HG03066 (cell line): ENCODE results near the gene LRRC75B.
"Not testable (repeated sequence)": the region's sequence is repeated elsewhere in the genome, so short reads cannot be mapped to it uniquely, and the experiment has no call there.

Experiments
- ATAC-seq: cut with Tn5 transposase; IDR thresholded peaks from one replicate; pipeline ENCODE4 v1.9.1; 2021; ENCODE audit warnings: low read depth; ENCODE audit not compliant: unreplicated experiment

The LRRC75B gene

GRCh38 chr22:24602847-24603769, 10.2 kb upstream of the LRRC75B start, which contains the start of gene GGT1:
Gene GGT1, plus strand, starts transcription at chr22:24603193. Its CDS starts 7,889 bp downstream, at chr22:24611082.
- not testable (repeated sequence) for ATAC-seq

- ATAC-seq: not testable (repeated sequence)
These were observed 9.4 kb upstream of the LRRC75B start for GRCh38 chr22:24602105-24602749.

- ATAC-seq: no peak
These were observed 8.6 kb upstream of the LRRC75B start for GRCh38 chr22:24601217-24602104.

- not testable (repeated sequence) for ATAC-seq
These were observed 7.3 kb upstream of the LRRC75B start for GRCh38 chr22:24599958-24600715.

DNA sequence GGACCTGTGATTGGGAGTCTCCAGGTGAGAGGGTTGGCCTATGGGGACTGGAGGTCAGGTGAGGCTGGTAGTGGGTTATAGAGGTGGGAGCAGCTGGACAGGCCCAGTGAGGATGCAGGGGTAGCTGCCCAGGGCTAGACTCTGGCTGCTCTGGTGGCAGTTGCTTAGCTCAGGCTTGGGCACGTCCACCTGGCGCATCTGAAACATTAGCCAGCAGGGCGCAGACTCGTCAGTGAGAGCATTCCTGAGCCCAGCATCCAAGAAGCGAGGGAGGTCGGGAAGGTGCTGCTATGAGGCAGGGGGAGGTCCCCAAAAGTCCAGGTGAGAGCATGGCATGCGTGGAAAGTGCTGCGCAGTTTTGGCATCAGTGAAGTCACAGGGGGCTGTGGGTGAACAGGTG, 6.6 kb upstream of the LRRC75B start:
- no peak for ATAC-seq

GRCh38 chr22:24597076-24597475, 4.2 kb upstream of the LRRC75B start:
- ATAC-seq: not testable (repeated sequence)

DNA sequence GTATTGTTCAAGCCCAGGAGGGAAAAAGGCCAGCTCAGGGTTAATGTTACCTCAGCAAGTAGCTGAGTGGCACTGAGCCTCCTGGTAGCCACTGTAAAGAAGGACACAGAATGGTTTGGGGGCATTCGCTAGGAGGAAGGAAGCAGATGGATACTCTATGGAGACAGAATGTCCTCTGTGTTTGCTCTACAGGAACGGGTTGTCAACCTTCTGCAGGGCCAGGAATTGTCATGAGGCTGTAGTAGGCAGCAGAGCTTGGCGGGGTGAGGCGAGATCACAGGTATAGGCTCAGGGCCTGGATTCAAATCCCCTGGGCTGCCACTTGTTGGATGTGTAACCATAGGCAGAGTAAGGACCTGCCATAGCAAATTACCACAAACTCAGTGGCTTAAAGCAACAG, 3.0 kb upstream of the LRRC75B start:
- ATAC-seq: no peak

- no peak for ATAC-seq
These were observed 2.4 kb upstream of the LRRC75B start for GRCh38 chr22:24595228-24595627.

DNA sequence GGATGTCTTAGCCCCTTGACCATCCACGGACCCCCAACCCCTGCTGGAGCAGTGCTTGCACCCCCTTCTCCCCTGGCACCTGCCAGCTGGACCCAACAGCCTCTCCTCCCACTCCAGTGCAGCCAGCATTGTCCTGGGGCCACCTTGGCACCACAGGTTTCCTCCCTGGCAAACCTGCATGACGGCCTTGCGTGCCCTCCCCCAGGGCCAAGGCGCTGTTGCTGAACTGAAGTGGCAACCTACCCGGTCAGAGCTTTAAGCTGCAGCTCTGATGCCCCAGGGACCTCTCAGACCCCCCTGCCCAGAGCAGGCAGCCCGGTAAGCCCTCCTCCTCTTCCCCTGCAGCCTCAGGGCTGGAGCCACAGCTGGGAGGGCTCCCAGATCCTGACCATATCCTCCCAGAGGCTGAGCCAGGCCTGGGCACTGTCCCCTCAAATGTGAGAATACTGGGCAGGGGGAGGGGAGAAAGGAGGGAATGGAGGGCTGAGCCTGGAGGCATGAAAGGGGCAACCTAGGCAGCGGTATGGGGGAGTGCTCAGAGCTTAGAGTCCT, 1.8 kb upstream of the LRRC75B start:
- no peak for ATAC-seq

GRCh38 chr22:24593836-24594568, 1.1 kb upstream of the LRRC75B start:
- ATAC-seq: no peak

- not testable (repeated sequence) for ATAC-seq
These were observed 624 bp upstream of the LRRC75B start for GRCh38 chr22:24593559-24593835.

GRCh38 chr22:24592058-24592850, 619 bp downstream of the LRRC75B start:
- no peak for ATAC-seq

DNA sequence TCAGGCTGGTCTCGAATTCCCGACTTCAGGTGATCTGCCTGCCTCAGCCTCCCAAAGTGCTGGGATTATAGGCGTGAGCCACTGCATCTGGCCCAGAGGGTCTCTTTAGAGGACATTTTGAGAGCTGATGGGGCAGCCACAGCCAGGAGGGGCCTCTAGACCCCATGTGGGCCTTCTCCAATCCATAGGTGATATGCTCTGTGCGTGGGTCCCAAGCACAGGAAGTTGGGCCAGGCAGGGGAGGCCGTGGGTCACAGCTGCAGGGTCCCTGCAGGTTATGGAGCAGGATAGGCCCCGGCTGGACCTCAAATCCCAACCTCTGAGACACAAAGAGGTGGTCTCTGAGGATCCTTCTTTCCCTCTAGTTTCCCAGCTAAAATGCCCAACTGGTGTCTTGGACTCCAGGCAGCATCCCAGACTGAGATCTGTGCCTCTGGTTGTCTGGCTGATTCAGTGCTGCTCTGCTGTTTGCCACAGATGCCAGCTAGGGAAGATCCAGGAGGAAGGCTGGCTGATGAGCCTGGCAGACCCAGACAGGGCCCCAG, 1.5 kb downstream of the LRRC75B start:
- no peak for ATAC-seq

DNA sequence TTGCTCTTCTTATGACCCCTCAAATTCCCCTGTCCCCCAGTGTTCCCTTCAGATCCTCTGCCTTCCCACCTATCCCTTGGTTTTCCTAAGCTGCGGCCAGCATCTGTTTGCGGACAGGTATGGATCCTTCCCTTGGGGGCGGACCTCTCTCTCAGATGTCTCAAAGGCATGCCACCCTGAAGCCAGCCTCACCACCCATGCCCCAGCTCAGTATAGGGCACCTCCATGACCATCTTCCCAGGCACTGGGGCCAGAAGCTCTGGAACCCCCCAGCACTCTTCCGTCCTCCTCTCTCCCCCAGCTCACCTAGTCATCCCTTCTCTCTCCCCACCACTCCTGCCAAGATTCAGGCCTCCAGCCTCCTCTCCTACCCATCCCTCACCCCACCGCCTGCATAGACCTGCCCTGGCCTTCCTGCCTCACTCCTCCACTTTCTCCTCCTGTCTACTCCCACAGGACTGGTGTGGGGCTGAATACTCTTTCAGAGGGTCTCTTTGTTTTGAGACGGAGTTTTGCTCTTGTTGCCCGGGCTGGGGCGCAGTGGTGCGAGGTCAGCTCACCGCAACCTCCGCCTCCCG, 2.2 kb downstream of the LRRC75B start:
- no peak for ATAC-seq

DNA sequence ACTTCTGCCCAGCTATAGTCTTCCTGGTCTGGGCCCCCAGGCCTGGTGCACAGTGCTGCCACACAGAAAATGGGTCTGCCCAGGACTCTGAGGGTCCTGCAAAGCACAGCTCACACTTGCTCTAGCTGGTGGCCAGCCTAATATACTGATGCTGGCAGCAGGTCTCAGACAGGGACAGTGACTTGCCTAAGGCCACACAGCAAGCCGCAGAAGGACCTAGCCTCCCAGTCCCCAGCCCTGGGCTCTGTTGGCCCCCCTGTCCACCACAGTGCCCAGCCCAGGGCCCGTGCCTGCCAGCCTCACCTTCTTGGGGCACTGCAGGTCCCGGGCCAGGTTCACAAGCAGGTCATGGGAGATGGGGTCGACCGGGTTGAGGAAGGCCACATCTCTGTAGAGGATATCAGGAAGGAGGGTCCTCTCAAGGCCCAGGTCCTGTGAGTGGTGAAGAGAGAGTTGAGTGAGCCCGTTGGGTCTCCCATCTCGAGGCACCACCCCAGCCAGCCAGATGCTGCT, 3.3 kb downstream of the LRRC75B start:
- no peak for ATAC-seq

DNA sequence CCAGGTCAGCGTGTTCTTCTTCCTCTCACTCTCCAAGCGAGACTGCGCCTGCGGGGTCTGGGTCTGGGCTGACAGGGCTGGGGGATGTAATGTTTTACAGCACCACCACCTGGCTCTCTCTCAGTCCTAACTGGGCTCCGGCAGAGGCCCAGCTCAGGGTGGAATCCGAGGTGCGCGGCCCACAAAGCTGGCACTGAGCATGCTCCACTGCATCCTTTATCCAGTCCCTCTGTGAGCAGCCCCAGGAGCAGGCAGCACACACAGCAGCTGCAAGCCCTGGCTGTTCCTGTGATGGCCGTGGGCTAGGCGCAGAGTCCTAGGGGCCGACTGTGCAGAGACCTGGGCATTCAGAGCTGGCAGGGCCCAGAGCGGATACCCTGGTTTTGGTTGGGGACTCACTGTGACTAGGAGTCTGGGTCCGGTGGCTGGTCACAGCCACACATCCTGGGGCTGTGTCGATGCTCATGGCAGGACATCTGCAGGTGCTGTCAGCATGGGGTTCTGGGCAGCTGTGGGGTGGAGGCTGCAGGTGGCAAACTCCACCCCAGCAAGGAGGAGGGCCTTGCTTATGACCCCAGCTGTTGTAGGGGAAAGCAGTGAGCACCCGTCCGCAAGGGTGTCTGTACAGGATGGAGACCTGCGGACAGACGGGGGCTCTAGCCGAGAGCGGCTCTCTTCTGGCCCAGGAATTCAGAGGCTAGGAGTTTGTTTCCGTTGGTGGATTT, 4.0 kb downstream of the LRRC75B start:
- no peak for ATAC-seq

DNA sequence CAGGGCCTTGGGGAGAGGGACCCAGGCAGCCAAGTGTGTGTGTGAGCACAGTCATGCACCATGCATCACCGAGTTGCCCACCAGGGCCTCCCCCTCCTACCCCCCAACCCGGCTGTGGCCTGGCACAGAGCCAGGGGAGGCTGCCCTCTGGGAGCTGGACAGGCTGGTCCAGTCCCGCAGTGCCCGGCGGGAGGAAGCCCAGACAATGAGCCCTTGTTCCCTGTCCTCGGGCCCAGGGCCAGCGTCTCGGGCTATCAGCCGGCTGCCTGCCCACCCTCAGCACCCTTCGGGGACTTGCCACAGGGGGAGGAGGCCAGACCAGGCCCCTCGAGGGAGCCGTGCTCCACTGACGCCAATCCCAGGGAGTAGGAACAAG, 4.5 kb downstream of the LRRC75B start:
- no peak for ATAC-seq
